Measurements from ENCODE around the gene CCDC85B. TPM values are rescaled to one million over a fixed set of nuclear protein-coding genes. Genes with fewer than 3 reads are reported as not detected.
A peak's percentile ranks its signal among the peaks of the same experiment; 100 is the strongest.

The CCDC85B gene
- total and polyA plus RNA-seq, 2 of the 8 experiments (the other 6 are each of a cell fraction or from before 2014, with no cell fraction given), result 19.8 to 30.8 TPM

- no peak for TF ChIP-seq ATF3 (IDR thresholded peaks at IDR 0.05; ENCODE audit: insufficient read depth, low read depth, low read length)
- TF ChIP-seq CREB1 (IDR thresholded peaks at IDR 0.05), result no peak; the same call in none of the 2 replicates
- 0 out of 2 replicates have a peak, but pooled peaks have one; percentile 27 for TF ChIP-seq CHD2 (IDR thresholded peaks at IDR 0.05; ENCODE audit: low read length)
- TF ChIP-seq SP2 (IDR thresholded peaks at IDR 0.05; ENCODE audit: low read length), result no peak; the same call in 1 of the 2 replicates
- peak in 1 of 2 experiments; percentile 96; a peak in 2 of 3 replicates for TF ChIP-seq POLR2A (IDR thresholded peaks at IDR 0.05; ENCODE audit: control extremely low read depth in 1 of 2, low read depth in 2 of 2, low read length in 2 of 2)
- TF ChIP-seq TBP (IDR thresholded peaks at IDR 0.05; ENCODE audit: low read depth, low read length), result peak; percentile 86
- TF ChIP-seq FOSL1 (IDR thresholded peaks at IDR 0.05; ENCODE audit: insufficient read depth, low read depth, low read length), result no peak
- no peak for TF ChIP-seq KDM1A (IDR thresholded peaks at IDR 0.05; ENCODE audit: borderline replicate concordance, low read length)
- TF ChIP-seq TAF7 (optimal IDR thresholded peaks at IDR 0.05; ENCODE audit: borderline replicate concordance, low read depth, low read length), result peak; percentile 75
- TF ChIP-seq HDAC2 (IDR thresholded peaks at IDR 0.05; ENCODE audit: borderline replicate concordance in 1 of 2, low read depth in 2 of 2, low read length in 2 of 2), result peak in 1 of 2 experiments; percentile 0; a peak in 1 of 4 replicates
- TF ChIP-seq CTCF (IDR thresholded peaks at IDR 0.05; ENCODE audit: control extremely low read depth in 1 of 3, insufficient read depth in 1 of 3, low read depth in 1 of 3, low read length in 3 of 3), result peak in 2 of 3 experiments; percentile 28 to 48; a peak in 3 of 4 replicates
- no peak for TF ChIP-seq ZNF274 (IDR thresholded peaks at IDR 0.05; ENCODE audit: borderline replicate concordance, extremely low read depth, low read length)
- peak in 1 of 2 experiments; percentile 6; a peak in 1 of 4 replicates for TF ChIP-seq RAD21 (IDR thresholded peaks at IDR 0.05 in 1 of 2, conservative IDR thresholded peaks at IDR 0.05 in 1 of 2; ENCODE audit: low read depth in 2 of 2, low read length in 2 of 2)
- TF ChIP-seq ASH2L (IDR thresholded peaks at IDR 0.05; ENCODE audit: low read length), result peak; percentile 5
- peak; percentile 69; the same call in 1 of the 2 replicates for TF ChIP-seq TAF1 (IDR thresholded peaks at IDR 0.05; ENCODE audit: low read depth, low read length)
- TF ChIP-seq SIX5 (IDR thresholded peaks at IDR 0.05; ENCODE audit: low read depth, low read length), result peak; percentile 14; the same call in 1 of the 2 replicates
- TF ChIP-seq POLR2AphosphoS5 (IDR thresholded peaks at IDR 0.05; ENCODE audit: low read depth, low read length), result peak; percentile 96
- no peak for TF ChIP-seq SUZ12 (IDR thresholded peaks at IDR 0.05; ENCODE audit: low read length)
Observed at GRCh38 chr11:65859095-65859811, 31.2 kb upstream of the CCDC85B start (continued).

All from H1 (cell line).